GM21786 (cell line): ENCODE results near the gene SORL1.
"Not testable (repeated sequence)": the region's sequence is repeated elsewhere in the genome, so short reads cannot be mapped to it uniquely, and the experiment has no call there.

Experiments
- ATAC-seq: cut with Tn5 transposase; IDR thresholded peaks from one replicate; pipeline ENCODE4 v1.9.1; 2021; ENCODE audit not compliant: unreplicated experiment

SORL1 gene, protein sequence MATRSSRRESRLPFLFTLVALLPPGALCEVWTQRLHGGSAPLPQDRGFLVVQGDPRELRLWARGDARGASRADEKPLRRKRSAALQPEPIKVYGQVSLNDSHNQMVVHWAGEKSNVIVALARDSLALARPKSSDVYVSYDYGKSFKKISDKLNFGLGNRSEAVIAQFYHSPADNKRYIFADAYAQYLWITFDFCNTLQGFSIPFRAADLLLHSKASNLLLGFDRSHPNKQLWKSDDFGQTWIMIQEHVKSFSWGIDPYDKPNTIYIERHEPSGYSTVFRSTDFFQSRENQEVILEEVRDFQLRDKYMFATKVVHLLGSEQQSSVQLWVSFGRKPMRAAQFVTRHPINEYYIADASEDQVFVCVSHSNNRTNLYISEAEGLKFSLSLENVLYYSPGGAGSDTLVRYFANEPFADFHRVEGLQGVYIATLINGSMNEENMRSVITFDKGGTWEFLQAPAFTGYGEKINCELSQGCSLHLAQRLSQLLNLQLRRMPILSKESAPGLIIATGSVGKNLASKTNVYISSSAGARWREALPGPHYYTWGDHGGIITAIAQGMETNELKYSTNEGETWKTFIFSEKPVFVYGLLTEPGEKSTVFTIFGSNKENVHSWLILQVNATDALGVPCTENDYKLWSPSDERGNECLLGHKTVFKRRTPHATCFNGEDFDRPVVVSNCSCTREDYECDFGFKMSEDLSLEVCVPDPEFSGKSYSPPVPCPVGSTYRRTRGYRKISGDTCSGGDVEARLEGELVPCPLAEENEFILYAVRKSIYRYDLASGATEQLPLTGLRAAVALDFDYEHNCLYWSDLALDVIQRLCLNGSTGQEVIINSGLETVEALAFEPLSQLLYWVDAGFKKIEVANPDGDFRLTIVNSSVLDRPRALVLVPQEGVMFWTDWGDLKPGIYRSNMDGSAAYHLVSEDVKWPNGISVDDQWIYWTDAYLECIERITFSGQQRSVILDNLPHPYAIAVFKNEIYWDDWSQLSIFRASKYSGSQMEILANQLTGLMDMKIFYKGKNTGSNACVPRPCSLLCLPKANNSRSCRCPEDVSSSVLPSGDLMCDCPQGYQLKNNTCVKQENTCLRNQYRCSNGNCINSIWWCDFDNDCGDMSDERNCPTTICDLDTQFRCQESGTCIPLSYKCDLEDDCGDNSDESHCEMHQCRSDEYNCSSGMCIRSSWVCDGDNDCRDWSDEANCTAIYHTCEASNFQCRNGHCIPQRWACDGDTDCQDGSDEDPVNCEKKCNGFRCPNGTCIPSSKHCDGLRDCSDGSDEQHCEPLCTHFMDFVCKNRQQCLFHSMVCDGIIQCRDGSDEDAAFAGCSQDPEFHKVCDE (N-terminal part only)

GRCh38 chr11:121451986-121452608 is at the start of gene SORL1:
SORL1 (plus strand) TSS chr11:121452314; CDS start chr11:121452332, 18 bp downstream.
- peak; percentile 40 for ATAC-seq

- no peak for ATAC-seq
Observed at GRCh38 chr11:121405646-121406045, 46.5 kb upstream of the SORL1 start.

GRCh38 chr11:121406291-121406690 is 45.8 kb upstream of the SORL1 start:
- ATAC-seq: no peak

DNA sequence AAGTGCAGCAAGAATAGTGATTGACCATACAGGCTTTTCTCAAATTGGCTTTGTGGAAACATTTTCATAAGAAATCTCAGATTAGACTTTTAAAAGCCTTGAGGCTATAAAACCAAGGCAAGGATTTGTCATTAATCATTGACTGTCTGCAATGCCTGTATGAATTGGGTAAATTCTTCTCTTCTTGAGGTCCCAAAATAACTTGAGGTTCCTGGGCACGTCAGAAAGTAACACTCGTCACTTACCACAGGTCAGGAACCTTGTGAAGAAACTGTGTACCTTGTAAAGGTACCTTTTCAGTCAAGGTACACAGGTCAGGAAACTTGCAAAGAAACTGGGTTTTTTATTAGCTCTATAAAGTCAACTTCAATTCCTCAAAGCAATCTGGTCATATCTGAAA is 43.3 kb upstream of the SORL1 start:
- no peak for ATAC-seq

DNA sequence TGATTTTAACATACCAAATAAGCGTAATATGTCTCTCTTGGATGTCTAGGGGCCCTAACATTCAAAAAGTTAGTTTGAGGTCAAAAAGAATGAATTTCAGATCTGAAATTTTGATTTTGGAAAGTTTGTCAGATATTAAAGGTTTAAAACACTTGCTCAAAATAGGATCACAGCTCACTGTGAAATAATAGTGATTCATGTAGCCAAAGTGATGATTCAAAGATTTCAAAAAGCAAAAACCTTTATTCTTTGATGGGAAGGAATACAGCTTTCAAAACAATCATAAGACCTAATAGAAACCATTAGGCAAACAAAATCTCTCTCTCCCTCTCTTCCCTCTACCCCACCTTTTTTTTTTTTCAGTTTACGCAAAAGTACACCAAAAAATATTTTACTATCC is 42.1 kb upstream of the SORL1 start:
- ATAC-seq: not testable (repeated sequence)

DNA sequence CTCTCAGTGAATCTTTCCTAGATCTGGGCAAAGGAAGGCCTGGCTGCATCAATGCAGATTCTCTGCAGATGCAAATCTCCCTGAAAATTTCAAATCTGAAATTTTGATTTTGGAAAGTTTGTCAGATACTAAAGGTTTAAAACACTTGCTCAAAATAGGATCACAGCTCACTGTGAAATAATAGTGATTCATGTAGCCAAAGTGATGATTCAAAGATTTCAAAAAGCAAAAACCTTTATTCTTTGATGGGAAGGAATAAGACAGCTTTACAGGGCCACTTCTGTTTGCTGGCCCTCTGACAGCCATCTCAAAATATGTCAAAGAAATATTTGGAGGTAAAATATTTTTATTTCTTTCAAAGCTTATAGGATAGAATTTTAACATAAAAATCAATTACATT is 40.8 kb upstream of the SORL1 start:
- not testable (repeated sequence) for ATAC-seq

- ATAC-seq: no peak
Observed at GRCh38 chr11:121412000-121412587, 40.0 kb upstream of the SORL1 start.

GRCh38 chr11:121412711-121413415 is 39.3 kb upstream of the SORL1 start:
- ATAC-seq: no peak

GRCh38 chr11:121414141-121414913 is 37.8 kb upstream of the SORL1 start:
- no peak for ATAC-seq

GRCh38 chr11:121415856-121416255 is 36.3 kb upstream of the SORL1 start:
- ATAC-seq: no peak

GRCh38 chr11:121417055-121417551 is 35.0 kb upstream of the SORL1 start:
- ATAC-seq: peak; percentile 83

DNA sequence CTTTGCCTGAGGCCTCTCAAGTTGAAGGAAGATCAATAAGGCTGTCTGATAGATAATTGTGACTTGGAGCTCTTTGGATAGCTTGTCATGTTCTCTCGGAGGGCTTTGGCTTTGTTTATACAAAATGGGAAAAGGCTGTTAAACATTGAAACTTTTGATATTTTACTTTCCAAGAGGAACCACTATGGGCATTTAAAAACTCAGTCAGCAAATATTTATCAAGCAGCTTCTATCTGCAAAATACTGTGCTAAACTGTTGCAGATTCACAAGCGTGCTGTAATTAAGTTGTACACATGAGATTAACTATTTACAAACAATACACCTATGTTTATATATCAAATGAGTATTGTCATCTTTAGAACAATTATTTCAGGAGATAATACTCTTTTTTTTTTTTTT is 34.5 kb upstream of the SORL1 start:
- no peak for ATAC-seq

- no peak for ATAC-seq
Observed at GRCh38 chr11:121418625-121419114, 33.4 kb upstream of the SORL1 start.

GRCh38 chr11:121419836-121420235 is 32.3 kb upstream of the SORL1 start:
- ATAC-seq: no peak

DNA sequence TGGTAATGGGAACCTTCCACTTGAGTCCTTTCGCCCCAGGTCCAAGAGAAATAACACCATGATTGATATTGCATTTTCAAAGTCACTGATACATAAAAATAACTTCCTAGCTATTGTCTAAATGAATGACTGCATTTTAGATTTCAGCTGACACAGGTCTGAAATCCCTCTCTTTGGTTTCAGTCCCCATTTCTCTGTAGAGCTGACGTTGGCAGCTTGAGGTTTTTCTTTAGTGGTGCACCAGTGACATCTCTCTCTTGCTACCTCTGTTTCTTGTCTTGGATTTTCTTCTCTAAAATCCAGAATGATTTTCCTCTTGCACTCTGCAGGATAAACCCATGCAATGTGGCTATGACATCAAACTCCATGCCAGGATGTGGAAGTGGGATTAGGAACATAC is 31.7 kb upstream of the SORL1 start:
- no peak for ATAC-seq

GRCh38 chr11:121421149-121421901 is 30.8 kb upstream of the SORL1 start:
- ATAC-seq: no peak

- peak; percentile 58 for ATAC-seq
Observed at GRCh38 chr11:121422675-121423074, 29.4 kb upstream of the SORL1 start.

GRCh38 chr11:121425828-121426227 is 26.3 kb upstream of the SORL1 start:
- ATAC-seq: no peak
